Omental fat pad (tissue), 4 donors: ENCODE data around the gene NEDD4. TPM values are rescaled to one million over a fixed set of nuclear protein-coding genes. Genes with fewer than 3 reads are reported as not detected.

Source experiments
- ATAC-seq: fragments of 150-250 bp; one replicate; pipeline ENCODE4 v1.9.1; 2016; ENCODE audit warnings: mild to moderate bottlenecking, moderate library complexity; ENCODE audit not compliant: low FRiP score
- DNase-seq: peaks from one replicate; pipeline ENCODE4 v3.0.0-alpha.2; 2019; ENCODE audit warnings: low spot score
- total RNA-seq, 4 donors: library from RNA; depleted of rRNA; stranded (reverse); fragments of >200 nt; gene quantifications; one replicate each; pipeline ENCODE4 v1.1.0, GENCODE V29; 2016
- TF ChIP-seq, protein P1 (sequence below), 3 donors: fragments of 450-650 bp; IDR thresholded peaks; one replicate each; pipeline ENCODE4 v1.5.1; 2016 to 2017; ENCODE audit warnings: antibody characterized with exemption in 3 of 3, mild to moderate bottlenecking in 3 of 3, moderate library complexity in 2 of 3

The NEDD4 gene
- total RNA-seq, 4 donors from 2014 or later: 9.5 to 40.5 (median 15.6) TPM

DNA sequence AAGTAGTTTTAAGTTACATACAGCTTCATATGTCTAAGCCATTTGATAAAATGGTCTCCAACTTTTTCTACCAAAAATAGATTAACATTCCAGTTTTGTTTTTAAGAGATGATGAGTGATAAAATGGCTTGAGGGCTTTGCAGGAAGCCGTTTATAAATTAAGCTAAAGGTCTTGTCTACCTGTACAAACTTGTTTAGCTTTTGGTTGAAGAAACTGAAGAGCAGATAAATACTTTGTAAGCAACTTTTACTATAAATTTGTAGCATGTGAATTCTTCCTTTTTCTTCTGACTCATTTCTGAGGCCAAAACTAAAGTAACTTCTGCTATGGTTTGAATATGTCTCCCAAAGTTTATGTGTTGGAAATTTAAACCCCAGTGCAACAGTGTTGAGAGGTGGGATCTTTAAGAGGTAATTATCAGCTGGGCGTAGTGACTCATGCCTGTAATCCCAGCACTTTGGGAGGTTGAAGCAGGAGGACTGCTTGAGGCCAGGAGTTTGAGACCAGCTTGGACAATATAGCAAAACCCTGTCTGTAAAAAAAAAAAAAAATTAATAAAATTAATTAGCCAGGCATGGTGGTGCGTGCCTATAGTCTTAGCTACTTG lies 8.2 kb upstream of the NEDD4 start:
- DNase-seq (no peak), ATAC-seq (no peak)
- TF ChIP-seq, protein P1, sequence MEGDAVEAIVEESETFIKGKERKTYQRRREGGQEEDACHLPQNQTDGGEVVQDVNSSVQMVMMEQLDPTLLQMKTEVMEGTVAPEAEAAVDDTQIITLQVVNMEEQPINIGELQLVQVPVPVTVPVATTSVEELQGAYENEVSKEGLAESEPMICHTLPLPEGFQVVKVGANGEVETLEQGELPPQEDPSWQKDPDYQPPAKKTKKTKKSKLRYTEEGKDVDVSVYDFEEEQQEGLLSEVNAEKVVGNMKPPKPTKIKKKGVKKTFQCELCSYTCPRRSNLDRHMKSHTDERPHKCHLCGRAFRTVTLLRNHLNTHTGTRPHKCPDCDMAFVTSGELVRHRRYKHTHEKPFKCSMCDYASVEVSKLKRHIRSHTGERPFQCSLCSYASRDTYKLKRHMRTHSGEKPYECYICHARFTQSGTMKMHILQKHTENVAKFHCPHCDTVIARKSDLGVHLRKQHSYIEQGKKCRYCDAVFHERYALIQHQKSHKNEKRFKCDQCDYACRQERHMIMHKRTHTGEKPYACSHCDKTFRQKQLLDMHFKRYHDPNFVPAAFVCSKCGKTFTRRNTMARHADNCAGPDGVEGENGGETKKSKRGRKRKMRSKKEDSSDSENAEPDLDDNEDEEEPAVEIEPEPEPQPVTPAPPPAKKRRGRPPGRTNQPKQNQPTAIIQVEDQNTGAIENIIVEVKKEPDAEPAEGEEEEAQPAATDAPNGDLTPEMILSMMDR (IDR thresholded peaks at IDR 0.05): no peak

DNA sequence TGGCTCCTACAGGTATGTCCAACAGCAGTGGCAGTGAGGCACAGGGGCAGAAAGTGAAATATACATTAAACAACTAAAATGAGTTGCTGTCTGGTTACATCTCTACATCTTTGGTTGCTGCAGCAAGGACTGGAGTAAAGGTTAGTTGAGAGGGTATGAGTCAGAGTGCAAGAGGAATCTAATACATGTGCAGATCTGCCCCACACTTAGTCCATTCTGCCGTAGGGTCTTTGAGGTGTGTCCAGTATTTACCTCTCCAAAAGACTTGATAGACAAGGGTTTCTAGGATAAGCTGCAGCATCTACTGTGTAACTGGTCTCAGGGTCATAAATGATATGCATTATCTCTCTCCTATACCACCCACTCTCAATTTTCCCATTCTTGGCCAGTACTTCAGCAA lies 6.2 kb upstream of the NEDD4 start:
- DNase-seq: no peak
- TF ChIP-seq, protein P1 (IDR thresholded peaks at IDR 0.05): no peak
- ATAC-seq: no peak

DNA sequence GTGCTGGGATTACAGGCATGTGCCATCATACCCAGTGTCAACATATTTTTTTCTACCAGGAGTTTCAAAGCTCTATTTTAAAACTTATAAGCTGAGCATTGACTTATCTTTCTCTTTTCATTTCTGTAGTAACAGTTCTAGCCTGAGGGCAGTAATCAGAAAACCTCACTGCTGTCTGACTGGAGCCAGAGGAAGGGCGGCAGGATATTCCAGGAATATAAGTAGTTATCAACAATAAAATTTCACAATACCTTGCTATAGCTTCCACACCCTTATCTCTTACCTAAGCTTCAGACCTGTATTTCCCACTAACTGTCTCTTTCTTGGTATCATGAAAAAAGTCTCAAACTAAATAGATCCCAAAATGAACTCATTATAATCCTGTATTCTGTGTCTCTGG lies 5.1 kb upstream of the NEDD4 start:
- TF ChIP-seq, protein P1 (IDR thresholded peaks at IDR 0.05): no peak
- no peak for ATAC-seq
- no peak for DNase-seq

DNA sequence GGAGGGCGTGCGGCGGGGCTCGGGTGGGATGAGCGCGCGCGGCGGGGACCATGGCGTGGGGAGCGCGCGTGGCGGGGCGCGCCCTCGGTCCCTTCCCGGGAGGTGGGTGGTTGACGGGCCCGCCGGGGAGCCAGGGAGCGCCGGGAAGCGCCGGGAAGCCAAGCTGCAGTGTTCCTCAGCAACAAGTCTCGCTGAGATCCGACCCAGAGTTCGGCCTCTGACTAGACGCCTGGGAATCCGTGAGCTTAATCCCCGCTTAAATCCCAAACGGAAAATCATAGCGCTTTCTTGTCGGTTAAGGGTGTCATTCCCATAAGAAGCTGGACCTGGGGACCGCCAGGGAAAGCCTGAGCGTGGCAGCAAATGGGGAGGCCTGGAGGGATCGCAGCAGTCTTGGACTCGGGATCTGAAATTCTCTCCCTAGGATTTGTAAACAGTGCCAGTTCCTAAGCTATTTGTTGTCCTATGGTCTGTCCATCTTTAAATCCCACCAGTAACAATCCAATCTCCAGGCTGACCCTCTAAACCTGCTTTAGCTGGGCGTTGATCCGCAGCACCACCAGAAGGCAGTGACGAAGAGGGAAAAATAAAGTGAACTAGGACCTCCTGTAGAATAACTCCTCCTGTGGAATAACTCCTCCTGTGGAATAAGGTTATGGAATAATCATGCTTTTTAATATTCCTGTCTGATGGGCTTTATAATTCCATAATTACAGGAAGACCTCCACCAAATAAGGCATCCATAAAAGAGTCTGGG lies 570 bp upstream of the NEDD4 start:
- peak; percentile 46 for ATAC-seq
- DNase-seq: no peak
- TF ChIP-seq, protein P1 (IDR thresholded peaks at IDR 0.05): no peak

DNA sequence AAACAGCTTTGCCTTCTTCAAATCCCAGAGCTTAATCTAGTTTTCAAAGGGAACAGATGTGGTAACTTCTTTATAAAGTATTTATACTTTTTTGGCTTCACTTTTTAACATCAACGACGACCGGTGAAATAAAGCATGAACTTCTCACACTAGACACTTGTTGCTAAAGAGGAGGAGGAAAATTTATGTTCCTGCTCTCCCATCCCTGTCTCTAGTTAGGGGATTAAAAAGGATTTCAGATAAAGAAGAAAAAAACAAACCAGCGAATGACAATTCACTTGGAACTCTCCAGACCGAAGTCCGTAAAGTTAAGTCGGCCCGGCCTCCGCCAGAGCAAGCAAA lies 672 bp downstream of the NEDD4 start:
- no peak for DNase-seq
- ATAC-seq: no peak
- TF ChIP-seq, protein P1 (IDR thresholded peaks at IDR 0.05): no peak

DNA sequence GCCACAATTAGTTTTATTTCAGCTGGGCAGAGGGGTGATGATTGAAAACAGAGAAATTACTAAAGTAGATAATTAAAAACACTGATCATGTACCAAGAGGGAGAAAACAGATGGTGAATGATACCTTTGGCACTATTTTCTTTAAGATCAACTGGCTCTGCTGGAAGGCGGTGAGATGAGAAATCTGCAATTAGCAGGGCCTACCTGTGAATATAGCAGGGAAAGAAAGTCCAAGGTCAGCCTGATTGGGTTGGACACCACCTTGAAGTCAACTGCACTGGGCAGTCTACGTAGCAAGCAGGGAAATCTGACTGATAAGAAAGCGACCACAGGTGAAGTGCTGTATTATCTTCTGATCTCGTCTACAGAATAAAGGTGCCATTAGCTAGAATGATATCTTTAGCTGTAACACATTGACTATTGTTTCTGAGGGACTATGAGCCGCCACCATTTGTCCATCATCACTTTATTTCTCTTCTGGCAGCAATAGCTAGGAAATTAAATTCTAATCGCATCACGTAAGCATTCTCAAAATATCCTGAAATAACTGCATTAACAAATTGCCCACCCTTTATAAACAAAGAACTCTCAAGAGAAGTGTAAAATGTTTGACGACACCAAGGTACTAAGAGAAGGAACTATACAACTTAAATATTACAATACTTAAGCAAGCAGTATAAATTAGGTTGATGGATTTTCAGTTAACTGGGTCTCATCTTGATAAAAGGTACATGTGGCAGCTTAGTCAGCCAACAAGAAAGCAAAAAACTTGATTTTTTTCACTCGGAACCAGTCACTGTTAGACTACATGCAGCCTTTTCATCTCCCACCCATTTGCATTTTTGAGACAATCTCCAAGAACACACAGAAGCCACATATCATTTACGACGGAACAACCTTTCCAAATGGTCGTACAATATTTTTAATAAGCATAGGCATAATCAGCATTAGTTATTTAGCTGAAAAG lies 1.3 kb downstream of the NEDD4 start:
- TF ChIP-seq, protein P1 (IDR thresholded peaks at IDR 0.05): no peak
- DNase-seq (no peak), ATAC-seq (no peak)
